GM21737 (cell line): ENCODE measurements around the gene PLEKHA4.
"Not testable (repeated sequence)": the region's sequence is repeated elsewhere in the genome, so short reads cannot be mapped to it uniquely, and the experiment has no call there.

Experiments
- ATAC-seq: cut with Tn5 transposase; IDR thresholded peaks from one replicate; pipeline ENCODE4 v1.9.1; 2021; ENCODE audit warnings: mild to moderate bottlenecking, moderate library complexity; ENCODE audit not compliant: unreplicated experiment

The PLEKHA4 gene, protein sequence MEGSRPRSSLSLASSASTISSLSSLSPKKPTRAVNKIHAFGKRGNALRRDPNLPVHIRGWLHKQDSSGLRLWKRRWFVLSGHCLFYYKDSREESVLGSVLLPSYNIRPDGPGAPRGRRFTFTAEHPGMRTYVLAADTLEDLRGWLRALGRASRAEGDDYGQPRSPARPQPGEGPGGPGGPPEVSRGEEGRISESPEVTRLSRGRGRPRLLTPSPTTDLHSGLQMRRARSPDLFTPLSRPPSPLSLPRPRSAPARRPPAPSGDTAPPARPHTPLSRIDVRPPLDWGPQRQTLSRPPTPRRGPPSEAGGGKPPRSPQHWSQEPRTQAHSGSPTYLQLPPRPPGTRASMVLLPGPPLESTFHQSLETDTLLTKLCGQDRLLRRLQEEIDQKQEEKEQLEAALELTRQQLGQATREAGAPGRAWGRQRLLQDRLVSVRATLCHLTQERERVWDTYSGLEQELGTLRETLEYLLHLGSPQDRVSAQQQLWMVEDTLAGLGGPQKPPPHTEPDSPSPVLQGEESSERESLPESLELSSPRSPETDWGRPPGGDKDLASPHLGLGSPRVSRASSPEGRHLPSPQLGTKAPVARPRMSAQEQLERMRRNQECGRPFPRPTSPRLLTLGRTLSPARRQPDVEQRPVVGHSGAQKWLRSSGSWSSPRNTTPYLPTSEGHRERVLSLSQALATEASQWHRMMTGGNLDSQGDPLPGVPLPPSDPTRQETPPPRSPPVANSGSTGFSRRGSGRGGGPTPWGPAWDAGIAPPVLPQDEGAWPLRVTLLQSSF

DNA sequence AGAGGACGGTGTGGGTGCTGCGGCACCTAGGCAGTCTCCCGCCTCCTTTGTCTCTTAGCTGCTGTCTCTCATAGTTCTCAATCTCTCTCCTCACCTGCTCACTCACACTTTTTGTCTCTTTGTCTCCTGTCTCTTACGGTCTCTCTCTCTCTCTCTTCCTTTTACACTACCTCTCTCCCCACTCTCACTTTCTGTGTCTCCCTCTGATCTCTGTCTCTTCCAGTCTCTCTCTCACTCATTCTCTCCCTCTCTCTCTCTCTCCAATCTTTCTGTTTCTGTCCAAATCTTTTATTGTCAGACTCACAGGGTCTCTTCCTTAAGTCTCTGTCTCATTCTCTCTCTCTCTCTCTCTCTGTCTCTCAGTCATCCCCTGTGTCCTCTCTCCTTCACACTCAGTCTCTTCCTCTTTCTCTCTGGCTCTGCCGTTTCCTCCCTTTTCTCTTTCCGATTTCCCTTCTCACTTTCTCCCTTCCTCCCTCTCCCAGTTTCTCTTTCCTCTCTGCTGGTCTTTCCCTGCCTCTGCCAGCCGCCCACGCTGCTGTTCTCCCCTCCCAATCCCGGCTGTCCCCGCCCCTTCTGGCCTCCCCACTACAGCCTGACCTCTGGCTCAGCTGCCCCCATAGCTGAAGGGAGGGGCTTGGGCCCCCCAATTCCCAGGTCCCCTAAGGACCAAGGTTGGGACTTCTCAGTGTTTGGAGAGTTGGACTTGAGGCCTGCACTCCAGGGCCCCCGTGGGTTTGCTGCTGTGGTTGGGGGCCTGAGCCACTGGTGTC is at the start of gene PLEKHA4:
TSS of gene PLEKHA4 (minus strand) at position 504 of the 773 bp plus-strand sequence. CDS start 997 bp downstream, outside the sequence.
- ATAC-seq = no peak

GRCh38 chr19:48918071-48918470 is 49.7 kb upstream of the PLEKHA4 start:
- no peak for ATAC-seq

GRCh38 chr19:48915757-48916156 is 47.3 kb upstream of the PLEKHA4 start:
- ATAC-seq = no peak

DNA sequence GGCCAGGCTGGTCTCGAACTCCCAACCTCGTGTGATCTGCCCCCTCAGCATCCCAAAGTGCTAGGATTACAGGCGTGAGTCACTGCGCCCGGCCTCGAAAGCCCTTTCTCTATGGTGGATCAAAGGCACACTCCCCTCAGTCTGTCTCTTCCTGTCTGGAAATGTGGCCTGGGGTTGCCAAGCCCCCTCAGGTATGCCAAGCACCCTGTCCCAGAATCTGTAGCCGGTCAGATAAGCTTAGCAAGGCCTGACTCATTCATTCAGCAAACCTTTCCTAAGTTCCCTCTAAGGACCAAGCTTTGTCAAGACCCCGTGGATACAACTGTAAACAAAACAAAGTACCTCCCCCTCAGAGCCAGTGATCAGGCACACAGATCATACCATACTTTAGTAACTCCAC is 45.8 kb upstream of the PLEKHA4 start:
- no peak for ATAC-seq

GRCh38 chr19:48913114-48913889 is 44.9 kb upstream of the PLEKHA4 start:
- no peak for ATAC-seq

- no peak for ATAC-seq
Observed at GRCh38 chr19:48910803-48911202, 42.4 kb upstream of the PLEKHA4 start.

- not testable (repeated sequence) for ATAC-seq
Observed at GRCh38 chr19:48909424-48910077, 41.1 kb upstream of the PLEKHA4 start.

- no peak for ATAC-seq
Observed at GRCh38 chr19:48907671-48908070, 39.3 kb upstream of the PLEKHA4 start.

- no peak for ATAC-seq
Observed at GRCh38 chr19:48906324-48906723, 37.9 kb upstream of the PLEKHA4 start.

DNA sequence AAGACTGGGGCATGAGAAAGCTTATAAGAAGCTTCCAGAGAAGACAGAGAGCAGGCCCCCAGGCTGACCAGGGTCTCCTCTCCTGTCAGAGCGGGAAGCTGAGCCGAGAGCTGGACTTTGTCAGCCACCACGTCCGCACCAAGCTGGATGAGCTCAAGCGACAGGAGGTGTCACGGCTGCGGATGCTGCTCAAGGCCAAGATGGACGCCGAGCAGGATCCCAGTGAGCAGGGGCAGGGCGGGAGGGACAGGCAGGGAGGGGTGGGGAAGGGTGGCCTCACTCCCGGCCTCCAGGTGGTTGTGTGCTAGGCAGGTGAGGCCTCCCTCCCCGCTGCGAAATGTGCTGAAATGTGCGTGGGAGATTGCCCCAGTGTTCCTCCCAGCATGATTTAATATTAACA is 37.2 kb upstream of the PLEKHA4 start:
- no peak for ATAC-seq

GRCh38 chr19:48903788-48904187 is 35.4 kb upstream of the PLEKHA4 start:
- ATAC-seq = not testable (repeated sequence)

GRCh38 chr19:48902291-48902690 is 33.9 kb upstream of the PLEKHA4 start:
- ATAC-seq = not testable (repeated sequence)

DNA sequence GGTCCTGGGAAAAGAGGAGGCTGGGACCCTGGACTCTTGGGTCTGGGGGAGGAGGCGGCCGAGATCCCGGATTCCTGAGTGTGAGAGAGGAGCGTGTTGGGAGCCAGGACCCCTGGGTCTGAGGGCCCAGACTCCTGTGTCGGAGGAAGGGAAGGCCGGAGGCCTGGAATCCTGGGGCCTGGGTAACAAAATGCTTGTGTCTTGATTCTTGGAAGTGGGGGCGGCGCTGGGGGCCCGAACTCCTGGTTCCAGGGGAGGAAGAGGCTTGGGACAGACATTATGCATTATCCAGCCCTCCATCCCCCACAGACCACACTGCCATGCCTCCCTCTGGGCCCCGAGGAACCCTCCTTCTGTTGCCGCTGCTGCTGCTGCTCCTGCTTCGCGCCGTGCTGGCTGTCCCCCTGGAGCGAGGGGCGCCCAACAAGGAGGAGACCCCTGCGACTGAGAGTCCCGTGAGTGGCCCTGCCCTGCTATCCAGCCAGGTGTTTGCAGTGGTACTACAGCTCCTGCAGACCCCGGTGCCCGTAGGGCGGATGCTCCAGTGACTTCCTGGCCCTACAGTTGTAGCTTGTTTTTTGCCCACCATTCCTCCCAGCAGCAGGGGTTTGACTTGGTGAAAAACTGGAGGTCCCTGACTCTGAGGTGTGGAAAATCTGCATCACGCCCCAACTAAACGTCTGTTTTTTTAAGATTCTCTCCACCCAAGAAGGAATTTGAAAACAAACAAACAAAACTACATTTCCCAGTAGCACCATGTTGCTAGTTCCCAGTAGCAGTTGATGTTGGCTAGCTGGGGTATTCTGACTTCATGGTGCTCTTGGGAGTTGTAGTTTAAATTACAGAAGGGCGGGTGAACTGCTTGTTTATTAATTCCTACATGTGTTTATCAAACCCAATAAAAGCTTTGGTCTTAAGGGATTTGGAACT is 32.3 kb upstream of the PLEKHA4 start:
- ATAC-seq = no peak

- peak; percentile 68 for ATAC-seq
Observed at GRCh38 chr19:48899781-48900476, 31.5 kb upstream of the PLEKHA4 start, which contains the start of gene NUCB1. Gene NUCB1, plus strand, starts transcription at chr19:48900312. Its CDS starts 485 bp downstream, at chr19:48900797.

GRCh38 chr19:48899386-48899749 is 31.0 kb upstream of the PLEKHA4 start:
- ATAC-seq = not testable (repeated sequence)

DNA sequence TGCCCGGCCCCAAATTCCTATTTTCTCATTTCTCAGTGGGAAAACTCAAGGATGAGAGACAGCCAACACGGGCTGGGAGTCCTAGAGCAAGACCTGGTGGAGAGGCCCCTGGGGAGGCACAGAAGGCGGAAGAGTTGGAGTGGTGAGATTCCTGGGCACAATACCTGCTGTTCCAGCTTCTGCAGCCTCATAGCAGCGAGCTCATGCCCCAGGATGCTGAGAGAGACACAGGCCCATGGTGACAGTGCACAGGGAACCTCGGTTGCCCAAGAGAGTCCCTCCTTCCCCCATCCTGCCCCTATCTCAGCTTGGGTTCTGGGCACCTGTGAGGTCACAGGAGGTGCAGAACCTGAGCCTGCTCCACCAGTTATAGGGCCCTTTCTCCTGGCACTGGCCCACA is 28.8 kb upstream of the PLEKHA4 start:
- ATAC-seq = no peak

- no peak for ATAC-seq
Observed at GRCh38 chr19:48896191-48896720, 27.8 kb upstream of the PLEKHA4 start.

- no peak for ATAC-seq
Observed at GRCh38 chr19:48895226-48895625, 26.8 kb upstream of the PLEKHA4 start.
